Measurements from ENCODE around the gene KBTBD4. TPM values are rescaled to one million over a fixed set of nuclear protein-coding genes. Genes with fewer than 3 reads are reported as not detected.

Gene KBTBD4
- total and polyA plus RNA-seq, 2 of the 8 experiments (the other 6 are each of a cell fraction or from before 2014, with no cell fraction given): 12.0 to 19.5 TPM

- TF ChIP-seq BRCA1 (IDR thresholded peaks at IDR 0.05; ENCODE audit: low read depth, low read length): peak; percentile 63; the same call in 1 of the 2 replicates
- 0 out of 2 replicates have a peak, but pooled peaks have one; percentile 76 for TF ChIP-seq RBBP5 (IDR thresholded peaks at IDR 0.05; ENCODE audit: borderline replicate concordance, low read depth, low read length)
- TF ChIP-seq EP300 (IDR thresholded peaks at IDR 0.05; ENCODE audit: borderline replicate concordance in 1 of 2, low read depth in 2 of 2, low read length in 2 of 2): peak in 1 of 2 experiments; percentile 9; a peak in 1 of 3 replicates
- TF ChIP-seq, protein P1, sequence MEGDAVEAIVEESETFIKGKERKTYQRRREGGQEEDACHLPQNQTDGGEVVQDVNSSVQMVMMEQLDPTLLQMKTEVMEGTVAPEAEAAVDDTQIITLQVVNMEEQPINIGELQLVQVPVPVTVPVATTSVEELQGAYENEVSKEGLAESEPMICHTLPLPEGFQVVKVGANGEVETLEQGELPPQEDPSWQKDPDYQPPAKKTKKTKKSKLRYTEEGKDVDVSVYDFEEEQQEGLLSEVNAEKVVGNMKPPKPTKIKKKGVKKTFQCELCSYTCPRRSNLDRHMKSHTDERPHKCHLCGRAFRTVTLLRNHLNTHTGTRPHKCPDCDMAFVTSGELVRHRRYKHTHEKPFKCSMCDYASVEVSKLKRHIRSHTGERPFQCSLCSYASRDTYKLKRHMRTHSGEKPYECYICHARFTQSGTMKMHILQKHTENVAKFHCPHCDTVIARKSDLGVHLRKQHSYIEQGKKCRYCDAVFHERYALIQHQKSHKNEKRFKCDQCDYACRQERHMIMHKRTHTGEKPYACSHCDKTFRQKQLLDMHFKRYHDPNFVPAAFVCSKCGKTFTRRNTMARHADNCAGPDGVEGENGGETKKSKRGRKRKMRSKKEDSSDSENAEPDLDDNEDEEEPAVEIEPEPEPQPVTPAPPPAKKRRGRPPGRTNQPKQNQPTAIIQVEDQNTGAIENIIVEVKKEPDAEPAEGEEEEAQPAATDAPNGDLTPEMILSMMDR (IDR thresholded peaks at IDR 0.05; ENCODE audit: control extremely low read depth in 1 of 3, insufficient read depth in 1 of 3, low read depth in 1 of 3, low read length in 3 of 3): 0 out of 4 replicates have a peak, but pooled peaks of 1 of the 3 experiments have one; percentile 1
- TF ChIP-seq POLR2A (IDR thresholded peaks at IDR 0.05; ENCODE audit: control extremely low read depth in 1 of 2, low read depth in 2 of 2, low read length in 2 of 2): peak; percentile 48 to 82
- TF ChIP-seq SIN3A (conservative IDR thresholded peaks at IDR 0.05 in 1 of 2, IDR thresholded peaks at IDR 0.05 in 1 of 2; ENCODE audit: low read depth in 1 of 2, low read length in 2 of 2): 0 out of 4 replicates have a peak, but pooled peaks of 1 of the 2 experiments have one; percentile 54
- no peak for TF ChIP-seq SIRT6 (IDR thresholded peaks at IDR 0.05; ENCODE audit: low read length)
- TF ChIP-seq TBP (IDR thresholded peaks at IDR 0.05; ENCODE audit: low read depth, low read length): peak; percentile 61; the same call in 1 of the 2 replicates
- no peak for TF ChIP-seq ATF2 (IDR thresholded peaks at IDR 0.05; ENCODE audit: low read length)
- no peak for TF ChIP-seq TCF12 (IDR thresholded peaks at IDR 0.05; ENCODE audit: low read depth, low read length)
- no peak; a peak in 1 of 4 replicates for TF ChIP-seq HDAC2 (IDR thresholded peaks at IDR 0.05; ENCODE audit: borderline replicate concordance in 1 of 2, low read depth in 2 of 2, low read length in 2 of 2)
- peak; percentile 70 for TF ChIP-seq ASH2L (IDR thresholded peaks at IDR 0.05; ENCODE audit: low read length)
- no peak for TF ChIP-seq NRF1 (IDR thresholded peaks at IDR 0.05; ENCODE audit: low read depth, low read length)
- peak; percentile 85 for TF ChIP-seq CHD2 (IDR thresholded peaks at IDR 0.05; ENCODE audit: low read length)
- peak; percentile 83 for TF ChIP-seq TAF1 (IDR thresholded peaks at IDR 0.05; ENCODE audit: low read depth, low read length)
- peak; percentile 97 for TF ChIP-seq PHF8 (conservative IDR thresholded peaks at IDR 0.05; ENCODE audit: low read depth, low read length)
Observed at GRCh38 chr11:47565340-47566148, 13.2 kb downstream of the KBTBD4 start, which contains the start of gene PTPMT1 (continued).
